ENCODE measurements around the gene GLIS2. TPM values are rescaled to one million over a fixed set of nuclear protein-coding genes. Genes with fewer than 3 reads are reported as not detected.
"Not testable (repeated sequence)": the region's sequence is repeated elsewhere in the genome, so short reads cannot be mapped to it uniquely, and the experiment has no call there.

Gene GLIS2
- total RNA-seq, 1 donor from 2014 or later: 8.9 TPM

GRCh38 chr16:4333714-4334113, 17.8 kb downstream of the GLIS2 start:
- DNase-seq (ENCODE audit: low spot score): not testable (repeated sequence)

- no peak for DNase-seq (ENCODE audit: low spot score)
These were observed 19.0 kb downstream of the GLIS2 start for GRCh38 chr16:4334724-4335495.

GRCh38 chr16:4336701-4337539, 21.1 kb downstream of the GLIS2 start:
- no peak for DNase-seq (ENCODE audit: low spot score)

GRCh38 chr16:4337540-4338088, 21.7 kb downstream of the GLIS2 start:
- DNase-seq (ENCODE audit: low spot score): no peak

GRCh38 chr16:4338125-4338582, 22.3 kb downstream of the GLIS2 start:
- no peak for DNase-seq (ENCODE audit: low spot score)

- DNase-seq (ENCODE audit: low spot score): no peak
These were observed 22.9 kb downstream of the GLIS2 start for GRCh38 chr16:4338712-4339299.

GRCh38 chr16:4339455-4339854, 23.6 kb downstream of the GLIS2 start:
- no peak for DNase-seq (ENCODE audit: low spot score)

GRCh38 chr16:4339909-4340308, 24.0 kb downstream of the GLIS2 start:
- peak; percentile 83 for DNase-seq (ENCODE audit: low spot score)

- DNase-seq (ENCODE audit: low spot score): no peak
These were observed 24.6 kb downstream of the GLIS2 start for GRCh38 chr16:4340443-4340842.

- DNase-seq (ENCODE audit: low spot score): no peak
These were observed 25.4 kb downstream of the GLIS2 start for GRCh38 chr16:4341250-4341649.

GRCh38 chr16:4342866-4343744, 27.2 kb downstream of the GLIS2 start:
- no peak for DNase-seq (ENCODE audit: low spot score)

- DNase-seq (ENCODE audit: low spot score): not testable (repeated sequence)
These were observed 28.6 kb downstream of the GLIS2 start for GRCh38 chr16:4344300-4344982.

- DNase-seq (ENCODE audit: low spot score): no peak
These were observed 29.3 kb downstream of the GLIS2 start for GRCh38 chr16:4344983-4345835.

- no peak for DNase-seq (ENCODE audit: low spot score)
These were observed 30.2 kb downstream of the GLIS2 start for GRCh38 chr16:4345836-4346781.

- DNase-seq (ENCODE audit: low spot score): no peak
These were observed 31.1 kb downstream of the GLIS2 start for GRCh38 chr16:4347010-4347409.

- DNase-seq (ENCODE audit: low spot score): no peak
These were observed 32.1 kb downstream of the GLIS2 start for GRCh38 chr16:4347765-4348509.

GRCh38 chr16:4349332-4349731, 33.5 kb downstream of the GLIS2 start:
- no peak for DNase-seq (ENCODE audit: low spot score)

Data from umbilical cord (tissue), 2 donors.